Measurements from ENCODE around the gene GOLM1.

- no peak for TF ChIP-seq POLR2A (IDR thresholded peaks at IDR 0.05)
- TF ChIP-seq, protein P1, sequence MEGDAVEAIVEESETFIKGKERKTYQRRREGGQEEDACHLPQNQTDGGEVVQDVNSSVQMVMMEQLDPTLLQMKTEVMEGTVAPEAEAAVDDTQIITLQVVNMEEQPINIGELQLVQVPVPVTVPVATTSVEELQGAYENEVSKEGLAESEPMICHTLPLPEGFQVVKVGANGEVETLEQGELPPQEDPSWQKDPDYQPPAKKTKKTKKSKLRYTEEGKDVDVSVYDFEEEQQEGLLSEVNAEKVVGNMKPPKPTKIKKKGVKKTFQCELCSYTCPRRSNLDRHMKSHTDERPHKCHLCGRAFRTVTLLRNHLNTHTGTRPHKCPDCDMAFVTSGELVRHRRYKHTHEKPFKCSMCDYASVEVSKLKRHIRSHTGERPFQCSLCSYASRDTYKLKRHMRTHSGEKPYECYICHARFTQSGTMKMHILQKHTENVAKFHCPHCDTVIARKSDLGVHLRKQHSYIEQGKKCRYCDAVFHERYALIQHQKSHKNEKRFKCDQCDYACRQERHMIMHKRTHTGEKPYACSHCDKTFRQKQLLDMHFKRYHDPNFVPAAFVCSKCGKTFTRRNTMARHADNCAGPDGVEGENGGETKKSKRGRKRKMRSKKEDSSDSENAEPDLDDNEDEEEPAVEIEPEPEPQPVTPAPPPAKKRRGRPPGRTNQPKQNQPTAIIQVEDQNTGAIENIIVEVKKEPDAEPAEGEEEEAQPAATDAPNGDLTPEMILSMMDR (IDR thresholded peaks at IDR 0.05), result no peak
- no peak for TF ChIP-seq POLR2AphosphoS5 (IDR thresholded peaks at IDR 0.05)
- no peak for TF ChIP-seq EP300 (IDR thresholded peaks at IDR 0.05)
These were observed 94.0 kb downstream of the GOLM1 start for GRCh38 chr9:86005253-86005775.

Data from sigmoid colon (tissue), 4 donors.